Heart right ventricle (tissue), 16 donors: ENCODE results near the gene CLEC14A. TPM values are rescaled to one million over a fixed set of nuclear protein-coding genes. Genes with fewer than 3 reads are reported as not detected.

Source experiments
- ATAC-seq, 8 donors: fragments of 200-7000 bp; cut with Tn5 transposase; one replicate each; pipeline ENCODE4 v1.9.1; 2020; ENCODE audit warnings: mild to moderate bottlenecking in 8 of 8, moderate library complexity in 8 of 8, moderate number of reproducible peaks in 1 of 8
- DNase-seq, 2 donors: peaks; one replicate each; pipeline ENCODE4 v3.0.0-alpha.2; 2020
- H3K27ac ChIP-seq, 10 donors: fragments of 200-600 bp; sonication (generic) in 2 of 10; one replicate each; pipeline versions ENCODE4 v1.5.0 to v1.8.0; 2020 to 2022; ENCODE audit warnings: mild to moderate bottlenecking in 3 of 10
- H3K27me3 ChIP-seq, 7 donors: fragments of 200-600 bp; one replicate each; pipeline ENCODE4 v1.8.0; 2021 to 2022; ENCODE audit warnings: mild to moderate bottlenecking in 2 of 7
- H3K36me3 ChIP-seq, 9 donors: fragments of 200-600 bp; sonication (generic) in 1 of 9; one replicate each; pipeline versions ENCODE4 v1.5.0 to v1.8.0; 2020 to 2022; ENCODE audit warnings: mild to moderate bottlenecking in 2 of 9
- H3K4me1 ChIP-seq, 9 donors: fragments of 200-600 bp; sonication (generic) in 1 of 9; one replicate each; pipeline versions ENCODE4 v1.5.0 to v1.8.0; 2020 to 2022; ENCODE audit warnings: mild to moderate bottlenecking in 4 of 9
- H3K4me3 ChIP-seq, 10 donors: fragments of 200-600 bp; sonication (generic) in 2 of 10; one replicate each; pipeline versions ENCODE4 v1.5.0 to v1.8.0; 2020 to 2022; ENCODE audit warnings: mild to moderate bottlenecking in 7 of 10, moderate library complexity in 2 of 10
- H3K9me3 ChIP-seq, 11 donors: fragments of 200-600 bp in 10 of 11; sonication (generic) in 2 of 11; one replicate each; pipeline versions ENCODE4 v1.5.0 to v1.8.0; 2013 to 2022; ENCODE audit warnings: mild to moderate bottlenecking in 2 of 11, control low read depth in 1 of 11, moderate library complexity in 1 of 11
- CTCF ChIP-seq, 9 donors: fragments of 200-600 bp; sonication (generic) in 2 of 9; IDR thresholded peaks; one replicate each; pipeline versions ENCODE4 v1.5.0 to v1.8.0; 2021 to 2022; ENCODE audit warnings: antibody characterized with exemption in 9 of 9, mild to moderate bottlenecking in 5 of 9, moderate library complexity in 1 of 9
- WGBS, 2 donors: extraction: QIAGEN DNeasy Blood & Tissue Kit; methylation state at CpG; one replicate each; pipeline ENCODE4 v1.1.7; 2013; ENCODE audit warnings: inconsistent platforms in 1 of 2; 5-methylcytosine and 5-hydroxymethylcytosine counted together
- intact Hi-C, 10 donors: fragments of 100-400 bp; cut with DNase I; formaldehyde crosslinking; loops; one replicate each; pipeline versions ENCODE4 v1.11.1 to v1.14.2; 2022
- long read RNA-seq, 3 donors: library from polyadenylated mRNA; unstranded; transcript quantifications; one replicate each; pipeline ENCODE4 v2.0.0, GENCODE V29; 2020 to 2021
- polyA plus RNA-seq, 2 donors: library from polyadenylated mRNA; stranded (reverse); fragments of 200-250 nt; gene quantifications; one replicate each; pipeline ENCODE4 v1.2.3, GENCODE V29; 2013
- total RNA-seq, 10 donors: library from RNA; stranded (reverse); fragmentation: NEBNext Ultra II Directional in 3 of 10; extraction: Animal tissue kit (Norgen Biotek cat#: 25700) in 3 of 10; gene quantifications; one replicate each; pipeline versions ENCODE4 v1.2.1 to v1.2.4, GENCODE V29; 2021 to 2023
- donor health status: Arrhythmogenic right ventricular cardiomyopathy.
- donor health status: ischemic (EF 13 %, LVEDD 7.1; RV severe dilation, severe dysfunction).
- donor health status: healthy with polysubstance abuse.
- donor health status: DM: no; HTN: yes; CAD: no.
- donor health status: DM: no; HTN: no; CAD: no.
- donor health status: ischemic (EF 25% LVEDD 6.9; RV normal size, moderate dysfunction).
- donor health status: ischemic (EF 25% LVEDD 5.7; RV mildly dilated, moderate dysfunction).
- donor health status: healthy.
- donor health status: DM: yes; HTN: yes; CAD: no.
- donor health status: Ischemic cardiomyopathy.
- donor health status: ischemic (EF 35%, LVEDD 5.7; RV mildly dilated, moderate dysfunction).
- donor health status: nonischemic (EF 11% LVEDD 7.7; RV severe dilation, severe dysfunction).
- donor health status: DM: yes; HTN: yes; CAD: no.
- donor health status: PGD.
- donor health status: ischemic (EF 29% LVEDD 5.4; RV normal size, mild dysfunction).
- donor health status: nonischemic (EF 23%, LVEDD 6.1; RV moderate dilation, normal function).

Gene CLEC14A, protein sequence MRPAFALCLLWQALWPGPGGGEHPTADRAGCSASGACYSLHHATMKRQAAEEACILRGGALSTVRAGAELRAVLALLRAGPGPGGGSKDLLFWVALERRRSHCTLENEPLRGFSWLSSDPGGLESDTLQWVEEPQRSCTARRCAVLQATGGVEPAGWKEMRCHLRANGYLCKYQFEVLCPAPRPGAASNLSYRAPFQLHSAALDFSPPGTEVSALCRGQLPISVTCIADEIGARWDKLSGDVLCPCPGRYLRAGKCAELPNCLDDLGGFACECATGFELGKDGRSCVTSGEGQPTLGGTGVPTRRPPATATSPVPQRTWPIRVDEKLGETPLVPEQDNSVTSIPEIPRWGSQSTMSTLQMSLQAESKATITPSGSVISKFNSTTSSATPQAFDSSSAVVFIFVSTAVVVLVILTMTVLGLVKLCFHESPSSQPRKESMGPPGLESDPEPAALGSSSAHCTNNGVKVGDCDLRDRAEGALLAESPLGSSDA
- 10 to 100 TPM; 26.6 to 45.9 (median 37.1) TPM for total RNA-seq
- 10 to 100 TPM; 18.4 to 71.8 TPM for polyA plus RNA-seq
- long read RNA-seq, donor 1, transcript CLEC14A-201 (1 exons, 2,267 nt): major isoform, 106 of 106 reads
- long read RNA-seq, donor 1, partial matches to known transcripts: 0 of 106 reads
- long read RNA-seq, donor 1, other reads (novel, unspliced or antisense): 0 of 106 reads
- long read RNA-seq, donor 2, transcript CLEC14A-201 (1 exons, 2,267 nt): major isoform, 100 of 100 reads
- long read RNA-seq, donor 2, partial matches to known transcripts: 0 of 100 reads
- long read RNA-seq, donor 2, other reads (novel, unspliced or antisense): 0 of 100 reads
- long read RNA-seq, donor 3, transcript CLEC14A-201 (1 exons, 2,267 nt): major isoform, 124 of 124 reads
- long read RNA-seq, donor 3, partial matches to known transcripts: 0 of 124 reads
- long read RNA-seq, donor 3, other reads (novel, unspliced or antisense): 0 of 124 reads

- H3K36me3 ChIP-seq: no peaks in the 10 kb centered on the region
- peak; percentile 86 to 91 for DNase-seq
- peak; percentile 84 to 96 (median 90) for ATAC-seq
- peaks cover 0 to 14% (median 0%) of the 10 kb centered on the region in 11 donors for H3K9me3 ChIP-seq
- H3K4me3 ChIP-seq: peak within 1 kb of the TSS; percentile 53 to 89 (median 72)
- intact Hi-C loops: loop anchor here in 5 of 10 donors (2.0 to 10.0 kb wide), 7 partner anchors 35 to 749 kb away; no protein-coding TSS in a partner anchor
- 6% methylated on average over 58 to 68 of the region's 68 CpGs for WGBS, 2 donors
- TF ChIP-seq CTCF (IDR thresholded peaks at IDR 0.05): no peak
- peaks cover 0 to 15% (median 0%) of the 10 kb centered on the region in 9 donors for H3K4me1 ChIP-seq
- peak within 1 kb of the TSS; percentile 93 to 100 (median 98) for H3K27ac ChIP-seq
- H3K27me3 ChIP-seq: peaks cover 0 to 40% (median 14%) of the 10 kb centered on the region in 7 donors
Measured at GRCh38 chr14:38255673-38256532, at the start of gene CLEC14A. TSS of gene CLEC14A (minus strand) at chr14:38256093. CDS start at chr14:38256022, 71 bp downstream.

DNA sequence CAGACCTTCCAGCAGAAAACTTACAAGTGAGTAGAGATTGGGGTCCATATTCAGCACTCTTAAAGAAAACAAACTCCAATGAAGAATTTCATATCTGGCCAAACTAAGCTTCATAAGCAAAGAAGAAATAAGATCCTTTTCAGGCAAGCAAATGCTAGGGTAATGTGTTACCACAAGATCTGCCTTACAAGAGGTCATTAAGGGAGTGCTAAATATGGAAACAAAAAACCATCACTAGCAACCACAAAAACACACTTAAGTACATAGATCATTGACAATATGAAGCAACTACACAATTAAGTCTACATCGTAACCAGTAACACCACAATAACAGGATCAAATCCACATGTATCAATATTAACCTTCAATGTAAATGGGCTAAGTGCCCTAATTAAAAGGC, 47.1 kb upstream of the CLEC14A start:
- 96 to 100% methylated on average over 1 of the region's 1 CpG for WGBS, 2 donors
- no peak for TF ChIP-seq CTCF (IDR thresholded peaks at IDR 0.05)
- Histone ChIP-seq H3K4me1 (no peaks in the 10 kb centered on the region), H3K36me3 (no peaks in the 10 kb centered on the region), H3K4me3 (no peak overlapping the region), H3K27me3 (no peaks in the 10 kb centered on the region), H3K9me3 (peaks cover 0 to 23% (median 0%) of the 10 kb centered on the region in 11 donors), H3K27ac (no peak overlapping the region)
- ATAC-seq (no peak), DNase-seq (no peak)
- intact Hi-C loops: no loop called here

DNA sequence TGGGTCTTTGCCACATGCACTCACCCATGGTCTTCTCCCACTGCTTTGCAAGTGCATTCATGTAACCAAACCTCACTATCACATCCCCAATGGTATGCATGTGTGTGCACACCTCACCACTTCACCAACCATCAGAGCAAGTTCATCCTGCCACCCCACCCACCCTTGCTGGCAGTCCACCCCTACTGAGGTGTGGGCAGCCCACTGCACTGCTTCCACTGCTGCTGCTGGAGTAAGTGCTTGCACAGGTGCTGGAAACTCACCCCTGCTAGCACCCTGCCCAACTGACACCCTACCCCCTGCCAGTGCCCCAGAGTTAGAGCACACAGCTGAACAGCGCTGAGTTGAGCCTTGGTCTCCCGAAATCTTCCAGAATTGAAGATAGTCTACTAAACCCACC, 46.1 kb upstream of the CLEC14A start:
- WGBS, 2 donors: 95% methylated on average over 2 of the region's 2 CpGs
- H3K4me3 ChIP-seq: no peak overlapping the region
- intact Hi-C loops: no loop called here

More for the DNA sequence above, 46.1 kb upstream of the CLEC14A start:
- no peak for ATAC-seq
- Histone ChIP-seq H3K27ac (no peak overlapping the region), H3K9me3 (peaks cover 0 to 23% (median 0%) of the 10 kb centered on the region in 11 donors), H3K27me3 (no peaks in the 10 kb centered on the region), H3K4me1 (peaks cover 0 to 9% (median 0%) of the 10 kb centered on the region in 9 donors), H3K36me3 (no peaks in the 10 kb centered on the region)
- no peak for DNase-seq
- no peak for TF ChIP-seq CTCF (IDR thresholded peaks at IDR 0.05)
